ENCODE results near the gene IL4.

- TF ChIP-seq CTCF (IDR thresholded peaks at IDR 0.05) (no peak), POLR2A (IDR thresholded peaks at IDR 0.05; ENCODE audit: low read depth) (no peak), EP300 (IDR thresholded peaks at IDR 0.05) (no peak)
Measured at GRCh38 chr5:132647473-132647872, 26.3 kb upstream of the IL4 start.

All from esophagus muscularis mucosa (tissue), 4 donors.